ENCODE data around the gene GPR135.

- TF ChIP-seq CTCF (IDR thresholded peaks at IDR 0.05) (no peak), POLR2A (IDR thresholded peaks at IDR 0.05) (no peak)
These were observed 37.3 kb downstream of the GPR135 start for GRCh38 chr14:59427653-59428580.

Data from Peyer's patch (tissue), 4 donors.